Measurements from ENCODE around the gene CARMIL1.

GRCh38 chr6:25340431-25341202 is 61.4 kb downstream of the CARMIL1 start:
- TF ChIP-seq CTCF (conservative IDR thresholded peaks at IDR 0.05; ENCODE audit: low read length) (no peak), EZH2phosphoT487 (IDR thresholded peaks at IDR 0.05; ENCODE audit: borderline replicate concordance) (no peak)
